H9 (cell line): ENCODE data around the gene SMG7. TPM values are rescaled to one million over a fixed set of nuclear protein-coding genes. Genes with fewer than 3 reads are reported as not detected.

Experiments
- DNase-seq: peaks from one replicate; pipeline ENCODE4 v3.0.0-alpha.2; 2017
- H2AFZ ChIP-seq: one replicate; pipeline ENCODE4 v1.6.1; 2013; ENCODE audit warnings: mild to moderate bottlenecking, low read length, control low read depth, moderate library complexity
- H2AK5ac ChIP-seq: 2 replicates; pipeline ENCODE4 v1.6.1; 2013; ENCODE audit warnings: low read length, control low read depth, mixed read lengths; ENCODE audit not compliant: insufficient read length
- H2BK120ac ChIP-seq: one replicate; pipeline ENCODE4 v1.6.1; 2013; ENCODE audit warnings: low read depth, mild to moderate bottlenecking, low read length, control low read depth, inconsistent platforms; ENCODE audit not compliant: poor library complexity, severe bottlenecking
- H2BK12ac ChIP-seq: 2 replicates; pipeline ENCODE4 v1.6.1; 2013; ENCODE audit warnings: low read length, control low read depth, mixed read lengths, low read depth; ENCODE audit not compliant: insufficient read length
- H2BK15ac ChIP-seq: 2 replicates; pipeline ENCODE4 v1.6.1; 2013; ENCODE audit warnings: low read depth, low read length, control low read depth
- H2BK20ac ChIP-seq: one replicate; pipeline ENCODE4 v1.6.1; 2013; ENCODE audit warnings: low read depth, mild to moderate bottlenecking, low read length, control low read depth, inconsistent platforms; ENCODE audit not compliant: poor library complexity, severe bottlenecking
- H2BK5ac ChIP-seq: 2 replicates; pipeline ENCODE4 v1.6.1; 2013; ENCODE audit warnings: low read length, control low read depth, mixed read lengths; ENCODE audit not compliant: insufficient read length
- H3K14ac ChIP-seq: 2 replicates; pipeline ENCODE4 v1.6.1; 2013; ENCODE audit warnings: low read length, control low read depth; ENCODE audit not compliant: insufficient read depth
- H3K18ac ChIP-seq: 2 replicates; pipeline ENCODE4 v1.6.1; 2013; ENCODE audit warnings: low read depth, mild to moderate bottlenecking, mixed read lengths, low read length, control low read depth; ENCODE audit not compliant: insufficient read length
- H3K23ac ChIP-seq: 2 replicates; pipeline ENCODE4 v1.6.1; 2013; ENCODE audit warnings: low read length, control low read depth, mixed read lengths, low read depth; ENCODE audit not compliant: insufficient read length
- H3K23me2 ChIP-seq: 2 replicates; pipeline ENCODE4 v1.6.1; 2013; ENCODE audit warnings: low read depth, mild to moderate bottlenecking, mixed read lengths, low read length, control low read depth; ENCODE audit not compliant: insufficient read length, poor library complexity, severe bottlenecking
- H3K27ac ChIP-seq: 2 replicates; pipeline ENCODE4 v1.5.1; 2013; ENCODE audit warnings: low read length, control low read depth, mixed read lengths, low read depth; ENCODE audit not compliant: insufficient read length
- H3K27me3 ChIP-seq: 2 replicates; pipeline ENCODE4 v1.6.1; 2013; ENCODE audit warnings: low read length, control low read depth, inconsistent platforms; ENCODE audit not compliant: insufficient read depth
- H3K4ac ChIP-seq: 2 replicates; pipeline ENCODE4 v1.6.1; 2013; ENCODE audit warnings: low read depth, mild to moderate bottlenecking, control low read depth, inconsistent platforms, low read length, moderate library complexity
- H3K4me1 ChIP-seq: 2 replicates; pipeline ENCODE4 v1.6.1; 2013; ENCODE audit warnings: low read length, control low read depth, inconsistent platforms; ENCODE audit not compliant: insufficient read depth
- H3K4me2 ChIP-seq: 2 replicates; pipeline ENCODE4 v1.6.1; 2013; ENCODE audit warnings: low read length, control low read depth, mixed read lengths; ENCODE audit not compliant: insufficient read length, insufficient read depth
- H3K56ac ChIP-seq: 2 replicates; pipeline ENCODE4 v1.6.1; 2013; ENCODE audit warnings: low read depth, mild to moderate bottlenecking, mixed read lengths, low read length, control low read depth; ENCODE audit not compliant: insufficient read length
- H3K79me1 ChIP-seq: 2 replicates; pipeline ENCODE4 v1.6.1; 2013; ENCODE audit warnings: low read depth, mild to moderate bottlenecking, moderate library complexity, low read length, control low read depth, inconsistent platforms; ENCODE audit not compliant: insufficient read depth, poor library complexity, severe bottlenecking
- H3K79me2 ChIP-seq: 2 replicates; pipeline ENCODE4 v1.6.1; 2013; ENCODE audit warnings: low read length, control low read depth, inconsistent platforms; ENCODE audit not compliant: insufficient read depth
- H3K9ac ChIP-seq: 2 replicates; pipeline ENCODE4 v1.6.1; 2013; ENCODE audit warnings: low read length, control low read depth, mixed read lengths; ENCODE audit not compliant: insufficient read length; ENCODE audit errors: extremely low read depth
- H3K9me3 ChIP-seq: one replicate; pipeline ENCODE4 v1.6.1; 2013; ENCODE audit warnings: low read depth, low read length, inconsistent platforms; ENCODE audit not compliant: control insufficient read depth
- H3T11ph ChIP-seq: one replicate; pipeline ENCODE4 v1.6.1; 2013; ENCODE audit warnings: mild to moderate bottlenecking, low read length, control low read depth, inconsistent platforms
- H4K20me1 ChIP-seq: one replicate; pipeline ENCODE4 v1.6.1; 2013; ENCODE audit not compliant: control insufficient read depth, insufficient read length, insufficient read depth
- H4K5ac ChIP-seq: 2 replicates; pipeline ENCODE4 v1.6.1; 2013; ENCODE audit warnings: low read depth, mild to moderate bottlenecking, mixed read lengths, low read length, control low read depth; ENCODE audit not compliant: insufficient read length
- H4K8ac ChIP-seq: replicated peaks from 2 replicates; pipeline ENCODE4 v1.6.1; 2013; ENCODE audit warnings: low read length, control low read depth, mixed read lengths, low read depth; ENCODE audit not compliant: insufficient read length
- H4K91ac ChIP-seq: 2 replicates; pipeline ENCODE4 v1.6.1; 2013; ENCODE audit warnings: low read depth, mild to moderate bottlenecking, moderate library complexity, mixed read lengths, low read length, control low read depth; ENCODE audit not compliant: insufficient read length
- H3K27ac Mint-ChIP-seq, 3 experiments: 2 replicates in 2 of 3; 3 replicates in 1 of 3; pipeline ENCODE4 v1.8.0; 2020 to 2021; ENCODE audit warnings: mixed read lengths in 3 of 3, mild to moderate bottlenecking in 1 of 3, moderate library complexity in 1 of 3
- H3K27me3 Mint-ChIP-seq: 2 replicates; pipeline ENCODE4 v1.8.0; 2021; ENCODE audit warnings: low read depth, mild to moderate bottlenecking, moderate library complexity, mixed read lengths
- H3K36me3 Mint-ChIP-seq, 3 experiments: 2 replicates in 2 of 3; 3 replicates in 1 of 3; pipeline ENCODE4 v1.8.0; 2020 to 2021; ENCODE audit warnings: low read depth in 3 of 3, mixed read lengths in 3 of 3; ENCODE audit not compliant: insufficient read depth in 1 of 3
- H3K4me1 Mint-ChIP-seq, 2 experiments: 2 replicates each; pipeline ENCODE4 v1.8.0; 2020; ENCODE audit warnings: mixed read lengths in 2 of 2
- H3K4me3 Mint-ChIP-seq, 2 experiments: 2 replicates in 1 of 2; 3 replicates in 1 of 2; pipeline ENCODE4 v1.8.0; 2020 to 2021; ENCODE audit warnings: mild to moderate bottlenecking in 2 of 2, mixed read lengths in 2 of 2, moderate library complexity in 1 of 2
- H3K9me3 Mint-ChIP-seq, 2 experiments: 2 replicates in 1 of 2; 3 replicates in 1 of 2; pipeline ENCODE4 v1.8.0; 2020; ENCODE audit warnings: mild to moderate bottlenecking in 2 of 2, mixed read lengths in 2 of 2, moderate library complexity in 1 of 2
- CTCF ChIP-seq: fragments of 200-600 bp; sonication (generic); conservative IDR thresholded peaks from 3 replicates; pipeline ENCODE4 v1.8.0; 2021; ENCODE audit warnings: antibody characterized with exemption, mild to moderate bottlenecking
- WGBS: extraction: QIAGEN DNeasy Blood & Tissue Kit; methylation state at CpG from one replicate; pipeline ENCODE4 v1.1.7; 2013; ENCODE audit warnings: missing lambda C conversion rate, low lambda C conversion rate, mixed read lengths; ENCODE audit not compliant: insufficient read length; ENCODE audit errors: extremely low coverage; 5-methylcytosine and 5-hydroxymethylcytosine counted together
- total RNA-seq: library from RNA; stranded (reverse); gene quantifications from 2 replicates; pipeline ENCODE4 v1.2.1, GENCODE V29; 2021

SMG7 gene
- total RNA-seq, 1 experiment from 2014 or later, result 77.0 TPM

DNA sequence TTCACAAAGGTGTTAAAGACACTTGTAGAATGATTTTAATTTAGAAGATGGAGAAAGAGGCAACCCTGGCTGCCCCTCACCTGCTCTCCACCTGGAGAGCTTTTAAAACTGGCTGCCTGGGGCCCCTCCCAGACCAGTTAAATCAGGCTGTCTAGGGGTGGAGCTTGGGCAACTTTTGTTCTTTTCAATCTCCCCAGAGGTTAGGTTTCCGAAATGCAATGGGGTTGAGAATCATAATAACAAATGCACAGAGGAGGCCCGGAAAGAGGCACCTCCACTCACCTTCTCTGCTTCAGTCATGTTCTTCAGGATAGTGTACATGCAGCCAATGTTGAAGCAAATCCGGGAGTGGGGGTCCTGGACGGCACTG is 117.6 kb downstream of the SMG7 start:
- H3K23ac ChIP-seq, result no peak overlapping the region
- Mint-ChIP-seq H3K4me1 (peaks cover 36 to 39% of the 10 kb centered on the region in 2 experiments), H3K27me3 (no peaks in the 10 kb centered on the region), H3K36me3 (no peaks in the 10 kb centered on the region), H3K27ac (no peak overlapping the region), H3K4me3 (no peak overlapping the region), H3K9me3 (no peaks in the 10 kb centered on the region)
- no peak overlapping the region for H2BK120ac ChIP-seq
- H4K5ac ChIP-seq, result no peak overlapping the region
- no peak overlapping the region for H3K4me2 ChIP-seq
- no peak overlapping the region for H3K4ac ChIP-seq
- no peaks in the 10 kb centered on the region for H3K79me2 ChIP-seq
- no peak for DNase-seq
- no peaks in the 10 kb centered on the region for H3K23me2 ChIP-seq
- no CpG with 5 or more reads among the region's 4 CpGs for WGBS
- no peak overlapping the region for H2AK5ac ChIP-seq
- H2AFZ ChIP-seq, result no peak overlapping the region
- H2BK5ac ChIP-seq, result no peak overlapping the region
- H4K20me1 ChIP-seq, result no peaks in the 10 kb centered on the region
- no peaks in the 10 kb centered on the region for H3K9me3 ChIP-seq
- no peak overlapping the region for H2BK12ac ChIP-seq
- no peak overlapping the region for H3K9ac ChIP-seq
- H3T11ph ChIP-seq, result no peak overlapping the region
- peaks cover 4% of the 10 kb centered on the region; the same call in 1 of the 2 replicates for H3K4me1 ChIP-seq
- H3K79me1 ChIP-seq, result no peaks in the 10 kb centered on the region
- no peak overlapping the region for H3K14ac ChIP-seq
- H3K27ac ChIP-seq, result no peak overlapping the region
- no peak overlapping the region for H2BK20ac ChIP-seq
- no peak overlapping the region for H2BK15ac ChIP-seq
- H4K8ac ChIP-seq, result no peak overlapping the region
- no peaks in the 10 kb centered on the region for H3K27me3 ChIP-seq
- H3K18ac ChIP-seq, result no peak overlapping the region
- H4K91ac ChIP-seq, result no peak overlapping the region
- no peak overlapping the region for H3K56ac ChIP-seq
- TF ChIP-seq CTCF, result no peak
